OCI-LY7 (cell line): ENCODE measurements around the gene AUTS2.

Experiments used
- EZH2phosphoT487 ChIP-seq: fragments of 200-600 bp; sonication (generic); IDR thresholded peaks from 2 replicates; pipeline ENCODE4 v1.6.1; 2018; ENCODE audit warnings: low read depth, borderline replicate concordance, mild to moderate bottlenecking, mixed run types, antibody characterized with exemption, low read length, moderate library complexity, mixed read lengths
- TF ChIP-seq, protein P1 (sequence below): fragments of 200-600 bp; sonication (generic); conservative IDR thresholded peaks from 2 replicates; pipeline ENCODE4 v1.5.1; 2014; ENCODE audit warnings: mild to moderate bottlenecking, antibody characterized with exemption, low read length, moderate library complexity, mixed read lengths

- TF ChIP-seq, protein P1, sequence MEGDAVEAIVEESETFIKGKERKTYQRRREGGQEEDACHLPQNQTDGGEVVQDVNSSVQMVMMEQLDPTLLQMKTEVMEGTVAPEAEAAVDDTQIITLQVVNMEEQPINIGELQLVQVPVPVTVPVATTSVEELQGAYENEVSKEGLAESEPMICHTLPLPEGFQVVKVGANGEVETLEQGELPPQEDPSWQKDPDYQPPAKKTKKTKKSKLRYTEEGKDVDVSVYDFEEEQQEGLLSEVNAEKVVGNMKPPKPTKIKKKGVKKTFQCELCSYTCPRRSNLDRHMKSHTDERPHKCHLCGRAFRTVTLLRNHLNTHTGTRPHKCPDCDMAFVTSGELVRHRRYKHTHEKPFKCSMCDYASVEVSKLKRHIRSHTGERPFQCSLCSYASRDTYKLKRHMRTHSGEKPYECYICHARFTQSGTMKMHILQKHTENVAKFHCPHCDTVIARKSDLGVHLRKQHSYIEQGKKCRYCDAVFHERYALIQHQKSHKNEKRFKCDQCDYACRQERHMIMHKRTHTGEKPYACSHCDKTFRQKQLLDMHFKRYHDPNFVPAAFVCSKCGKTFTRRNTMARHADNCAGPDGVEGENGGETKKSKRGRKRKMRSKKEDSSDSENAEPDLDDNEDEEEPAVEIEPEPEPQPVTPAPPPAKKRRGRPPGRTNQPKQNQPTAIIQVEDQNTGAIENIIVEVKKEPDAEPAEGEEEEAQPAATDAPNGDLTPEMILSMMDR: no peak
- no peak for TF ChIP-seq EZH2phosphoT487
Observed at GRCh38 chr7:70152313-70152712, 554.0 kb downstream of the AUTS2 start.
